Activated T-cell treated with anti-CD3 and anti-CD28 coated beads for 48 hours (primary cell): ENCODE data around the gene GRHPR.
"Not testable (repeated sequence)": the region's sequence is repeated elsewhere in the genome, so short reads cannot be mapped to it uniquely, and the experiment has no call there.

ENCODE experiments used
- DNase-seq: peaks from one replicate; pipeline ENCODE4 v3.0.0-alpha.2; 2020; ENCODE audit warnings: low read depth

GRHPR gene

DNA sequence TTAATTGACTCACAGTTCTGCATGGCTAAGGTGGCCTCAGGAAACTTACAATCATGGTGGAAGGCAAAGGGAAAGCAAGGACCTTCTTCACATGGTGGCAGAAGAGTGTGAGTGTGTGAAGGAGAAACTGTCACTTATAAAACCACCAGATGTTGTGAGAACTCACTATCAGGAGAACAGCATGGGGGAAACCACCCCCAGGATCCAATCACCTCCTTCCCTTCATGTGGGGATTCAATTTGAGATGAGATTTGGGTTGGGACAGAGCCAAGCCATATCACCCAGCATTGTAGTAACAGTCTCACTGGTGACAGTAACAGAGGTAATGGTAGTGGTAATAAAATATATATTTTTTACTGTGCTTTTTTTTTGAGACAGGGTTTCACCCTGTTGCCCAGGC is 24.6 kb downstream of the GRHPR start:
- no peak for DNase-seq

DNA sequence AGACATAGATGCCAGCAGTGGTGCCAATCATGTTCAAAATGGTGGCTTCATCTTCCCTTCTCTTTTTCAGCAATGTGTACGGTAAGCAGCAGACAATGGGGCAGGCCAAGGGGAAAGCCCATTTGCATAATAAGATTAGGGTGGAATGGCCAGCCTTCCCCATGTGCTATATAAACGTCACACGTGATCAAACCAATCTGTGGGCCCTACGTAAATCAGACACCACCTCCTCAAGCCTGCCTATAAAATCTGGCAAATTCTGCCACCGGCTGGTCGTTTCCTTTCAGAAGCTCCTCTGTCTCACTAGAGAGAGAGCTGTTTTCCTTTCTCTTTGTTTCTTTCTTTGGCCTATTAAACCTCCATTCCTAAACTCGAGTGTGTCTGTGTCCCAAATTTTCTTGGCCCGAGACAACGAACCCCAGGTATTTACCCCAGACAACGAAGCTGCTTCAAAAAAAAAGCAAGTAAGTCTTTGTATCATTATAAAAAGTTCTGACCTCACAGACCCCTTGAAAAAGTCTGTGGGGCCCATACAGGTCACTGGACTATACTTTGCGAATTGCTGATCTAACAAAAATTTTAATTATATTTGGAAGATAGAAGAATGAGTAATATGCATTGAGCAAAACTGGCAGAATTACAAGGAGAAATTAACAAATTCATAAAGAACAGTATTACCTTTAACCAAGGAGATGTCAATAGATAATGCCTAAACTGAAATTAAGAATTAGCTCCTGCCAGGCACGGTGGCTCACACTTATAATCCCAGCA is 27.6 kb downstream of the GRHPR start:
- DNase-seq: no peak

DNA sequence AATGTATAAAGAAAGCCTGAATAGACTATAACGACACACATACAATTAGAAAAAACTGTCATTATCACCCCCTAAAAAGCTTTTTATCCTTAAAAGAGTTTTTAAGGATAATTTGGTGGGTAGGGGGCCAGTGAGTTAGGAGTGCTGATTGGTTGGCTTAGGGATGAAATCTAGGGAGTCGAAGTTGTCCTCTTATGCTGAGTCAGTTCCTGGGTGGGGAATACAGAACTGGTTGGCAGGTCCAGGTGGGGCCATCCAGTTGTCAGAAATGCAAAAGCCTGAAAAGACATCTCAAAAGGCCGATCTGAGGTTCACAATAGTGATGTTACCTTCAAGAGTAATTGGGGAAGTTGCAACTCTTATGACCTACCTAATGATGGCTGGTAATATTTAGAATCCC is 29.1 kb downstream of the GRHPR start:
- no peak for DNase-seq

DNA sequence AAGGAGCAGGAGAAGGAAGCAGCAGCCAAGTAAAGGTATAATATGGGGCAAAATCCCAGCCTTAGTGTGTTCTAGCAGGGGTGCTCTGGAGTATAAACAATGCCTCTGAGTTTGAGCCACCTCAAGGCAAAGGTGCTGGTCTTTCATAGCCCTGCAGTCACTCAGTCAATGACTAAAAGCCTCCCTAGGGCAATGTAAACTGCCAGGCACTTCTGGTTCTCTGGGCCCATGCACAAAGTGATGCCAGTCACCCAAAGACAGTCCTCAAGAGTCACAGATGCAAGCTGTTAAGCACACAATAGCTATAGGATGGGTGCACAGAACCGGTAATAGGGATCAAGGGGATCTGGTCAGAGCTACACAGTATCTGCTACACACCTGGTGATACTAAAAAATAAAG is 30.1 kb downstream of the GRHPR start:
- no peak for DNase-seq

DNA sequence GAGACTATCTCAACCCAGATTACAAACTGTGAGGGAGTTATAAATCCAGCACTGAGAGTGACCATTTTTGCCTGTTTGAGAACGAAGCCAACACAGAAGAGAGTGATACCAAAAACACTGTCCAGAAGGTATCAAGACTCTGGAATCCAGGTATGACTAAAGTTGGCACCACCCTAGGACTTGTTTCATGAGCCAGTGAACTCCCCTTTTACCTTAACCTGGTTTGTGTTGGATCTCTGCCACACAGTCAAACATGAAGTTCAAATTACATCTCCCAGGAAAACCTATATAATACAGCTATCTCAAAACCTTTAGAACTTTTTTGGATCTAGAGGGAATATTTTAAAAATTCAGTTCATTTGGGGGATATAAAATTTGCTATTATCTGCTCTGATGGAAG is 31.3 kb downstream of the GRHPR start:
- DNase-seq: no peak

DNA sequence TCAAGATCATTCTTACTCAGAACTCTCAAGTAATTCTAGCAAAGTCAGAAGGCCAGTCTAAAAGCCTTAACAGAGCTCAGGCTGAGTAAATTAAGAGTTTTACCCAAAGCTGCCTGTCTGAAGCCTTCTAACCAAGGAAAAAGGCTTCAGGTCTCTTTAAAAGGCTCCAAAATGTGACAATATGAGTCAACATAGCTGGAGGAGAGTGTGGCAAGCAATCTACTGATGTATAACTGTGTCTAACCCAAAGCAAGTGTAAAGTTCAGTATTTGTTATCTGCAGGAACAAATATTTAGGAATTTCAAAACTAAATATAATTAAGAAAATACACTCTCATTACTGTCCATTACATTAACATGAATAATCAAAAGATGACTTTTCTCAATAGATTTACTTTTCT is 31.7 kb downstream of the GRHPR start:
- no peak for DNase-seq

DNA sequence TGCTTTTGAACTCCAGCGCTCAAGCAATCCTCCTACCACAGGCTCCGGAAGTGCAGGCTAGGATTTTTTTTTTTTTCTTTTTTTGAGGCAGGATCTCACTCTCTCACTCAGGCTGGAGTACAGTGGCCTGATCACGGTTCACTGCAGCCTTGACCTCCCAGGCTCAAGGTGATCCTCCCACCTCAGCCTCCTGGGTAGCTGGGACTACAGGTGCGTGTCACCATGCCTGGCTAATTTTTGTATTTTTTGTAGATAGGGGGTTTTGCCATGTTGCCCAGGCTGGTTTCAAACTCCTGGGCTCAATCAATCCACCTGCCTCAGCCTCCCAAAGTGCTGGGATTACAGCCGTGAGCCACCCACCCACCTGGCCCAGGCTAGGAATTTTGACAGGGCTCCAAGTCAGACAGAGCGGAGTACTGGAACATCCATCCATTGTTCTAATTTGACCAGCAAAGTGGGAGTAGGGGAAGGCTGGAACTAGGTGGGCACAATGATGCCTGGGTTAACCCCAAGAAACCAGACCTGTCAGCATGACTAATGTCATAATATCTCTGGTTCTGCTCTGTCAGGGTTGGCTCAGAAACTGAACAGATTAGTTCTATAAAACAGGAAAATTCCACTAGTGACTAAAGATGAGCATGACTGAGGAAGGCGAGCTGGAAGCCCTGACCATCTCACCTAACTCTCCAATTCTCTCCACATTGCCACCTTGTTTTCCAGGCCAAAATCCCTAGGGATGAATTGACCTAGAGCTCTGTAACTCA is 33.6 kb downstream of the GRHPR start:
- no peak for DNase-seq

DNA sequence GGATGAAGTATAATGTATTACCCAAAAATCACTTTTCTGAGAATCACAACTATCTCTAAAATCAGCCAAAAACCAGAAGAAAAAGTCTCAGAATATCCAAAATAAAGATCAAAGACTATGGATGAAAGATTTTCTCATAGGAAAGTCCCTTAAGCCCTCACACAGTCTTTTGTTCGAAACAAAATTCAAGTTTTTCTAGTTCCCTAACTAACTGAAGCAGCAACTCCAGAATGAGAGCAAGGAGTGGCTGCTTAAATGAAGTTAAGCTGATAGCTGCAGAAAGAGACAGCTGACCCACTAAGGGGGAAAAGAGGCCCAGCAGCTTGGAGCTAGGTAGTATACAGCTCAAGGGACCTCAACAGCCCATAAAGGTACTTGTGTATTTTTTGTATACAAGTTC is 34.3 kb downstream of the GRHPR start:
- DNase-seq: no peak

DNA sequence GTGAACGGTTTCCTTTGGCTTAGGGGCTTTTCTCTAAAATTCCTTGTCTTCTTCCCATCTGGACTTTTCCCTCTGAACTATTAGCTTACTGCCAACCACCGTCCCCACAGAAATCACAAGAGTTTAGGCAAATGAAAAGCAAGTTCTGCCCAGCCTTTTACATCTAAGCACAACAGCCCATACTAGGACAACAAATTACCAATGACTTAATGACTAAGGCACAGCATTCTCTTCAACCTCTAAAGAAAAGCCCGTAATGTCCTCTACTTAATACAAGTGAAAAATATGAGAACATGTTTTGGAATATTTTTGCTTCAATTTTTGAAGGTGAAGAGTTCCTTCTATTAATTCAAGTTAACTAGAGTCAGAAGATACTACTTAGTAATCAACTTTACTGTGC is 41.5 kb downstream of the GRHPR start:
- no peak for DNase-seq

DNA sequence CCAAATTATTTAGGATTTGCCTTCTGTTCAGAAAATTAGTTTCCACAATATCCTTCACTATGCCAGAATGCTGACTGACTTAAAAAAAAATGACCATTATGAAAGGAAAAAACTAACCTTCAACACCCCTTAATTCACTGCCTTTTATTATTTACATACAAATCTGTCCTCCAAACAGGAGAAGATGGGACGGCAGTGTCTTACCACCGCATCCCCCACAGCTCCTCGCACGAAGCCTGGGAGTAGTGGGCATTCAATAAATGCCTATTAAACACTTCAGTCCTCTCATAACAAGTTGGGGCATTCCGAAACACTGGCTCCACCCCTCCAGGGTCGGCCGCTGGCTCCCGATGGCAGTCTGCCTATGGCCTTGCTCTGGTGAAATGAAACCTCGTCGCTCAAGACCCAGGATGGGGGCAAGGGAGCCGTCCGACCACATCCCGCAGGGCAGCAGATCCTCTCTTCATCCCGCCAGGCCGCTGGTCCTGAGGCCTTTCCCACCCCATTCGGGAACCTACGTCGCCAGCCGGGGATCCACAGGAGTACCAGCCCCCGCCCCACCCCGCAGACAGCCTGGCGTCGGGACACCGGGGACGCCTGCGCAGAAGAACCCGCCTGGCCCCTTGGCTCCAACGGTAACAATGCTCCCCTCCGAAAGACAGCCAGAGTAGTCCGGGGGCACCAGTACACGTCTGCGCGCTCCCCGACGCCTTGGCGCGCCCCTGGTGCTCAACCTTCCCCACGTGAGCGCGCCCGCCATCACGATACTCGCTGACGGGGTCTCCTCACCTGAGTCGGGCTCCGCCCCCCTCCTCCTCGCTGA is 42.1 kb downstream of the GRHPR start:
- DNase-seq: peak; percentile 61

DNA sequence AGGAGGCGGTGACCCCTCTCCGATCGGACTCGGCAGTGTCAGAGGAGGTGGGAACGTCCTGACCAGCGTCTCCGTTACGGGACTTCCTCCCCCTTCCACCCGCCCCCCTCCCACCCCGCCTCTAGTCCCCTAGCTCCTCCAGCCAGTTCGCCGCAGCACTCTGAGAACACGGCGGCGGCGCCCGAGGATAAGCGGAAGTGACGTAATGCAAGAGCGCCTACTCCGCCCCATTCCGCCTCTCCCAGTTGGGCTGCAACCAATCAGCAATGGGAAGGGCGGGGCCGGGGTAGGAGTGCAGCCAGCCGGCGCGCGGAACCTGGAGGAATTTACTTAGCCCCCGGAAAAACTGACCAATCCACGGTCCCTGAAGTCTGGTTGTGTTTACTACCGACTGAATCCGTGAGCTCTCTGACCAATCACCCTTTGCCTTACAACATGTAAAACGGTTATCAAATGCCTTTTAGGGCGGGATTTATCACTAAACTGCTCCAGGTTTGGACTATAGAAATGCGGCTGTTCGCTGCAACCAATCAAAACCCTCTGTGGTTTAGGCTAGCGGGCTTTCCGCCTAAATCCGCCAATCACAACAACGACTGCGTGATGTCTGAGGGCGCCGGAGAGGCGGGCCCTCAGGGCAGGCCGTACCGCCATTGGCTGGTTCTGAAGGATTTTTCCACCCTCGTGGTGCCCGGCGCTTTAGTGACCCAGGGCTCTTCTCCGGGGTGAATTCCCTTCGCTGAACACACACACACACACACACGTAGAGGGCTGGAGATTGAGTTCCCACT is 42.9 kb downstream of the GRHPR start, which contains the start of gene ZBTB5:
TSS of gene ZBTB5 (minus strand) at position 202 of the 788 bp plus-strand sequence. CDS start 22,899 bp downstream, outside the sequence.
- peak; percentile 98 for DNase-seq

DNA sequence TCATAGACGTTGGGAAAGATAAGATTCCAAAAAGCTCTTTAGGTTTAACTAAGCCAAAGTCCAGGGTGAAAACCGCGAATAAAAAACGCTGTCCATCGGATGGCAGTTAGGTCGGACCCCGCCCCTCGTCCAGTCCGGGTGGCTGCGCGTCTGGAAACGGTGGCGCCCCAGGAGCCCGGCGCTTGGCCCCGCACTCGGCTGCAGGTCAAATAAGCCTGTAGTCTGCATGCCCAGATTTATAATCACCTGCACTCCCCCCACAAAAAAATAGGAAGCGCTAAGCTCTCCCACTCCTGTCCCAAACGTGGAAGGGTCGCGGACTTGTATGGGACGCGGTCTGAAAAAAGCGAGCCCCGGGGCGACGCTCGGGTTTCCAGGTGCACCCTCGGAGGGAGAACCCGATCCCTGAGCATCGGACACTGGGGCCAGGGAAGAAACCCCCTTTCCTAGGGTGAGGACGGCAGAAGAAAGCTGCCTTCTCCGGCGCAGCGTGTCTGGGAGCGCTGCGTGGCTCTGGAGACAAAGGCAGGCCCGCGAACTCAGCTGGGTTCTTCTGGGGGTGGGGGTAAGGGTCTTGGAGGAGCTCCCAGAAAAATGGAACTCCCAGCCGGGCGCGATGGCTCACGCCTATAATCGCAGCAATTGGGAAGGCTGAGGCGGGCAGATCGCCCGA is 43.7 kb downstream of the GRHPR start:
- peak; percentile 24 for DNase-seq

DNA sequence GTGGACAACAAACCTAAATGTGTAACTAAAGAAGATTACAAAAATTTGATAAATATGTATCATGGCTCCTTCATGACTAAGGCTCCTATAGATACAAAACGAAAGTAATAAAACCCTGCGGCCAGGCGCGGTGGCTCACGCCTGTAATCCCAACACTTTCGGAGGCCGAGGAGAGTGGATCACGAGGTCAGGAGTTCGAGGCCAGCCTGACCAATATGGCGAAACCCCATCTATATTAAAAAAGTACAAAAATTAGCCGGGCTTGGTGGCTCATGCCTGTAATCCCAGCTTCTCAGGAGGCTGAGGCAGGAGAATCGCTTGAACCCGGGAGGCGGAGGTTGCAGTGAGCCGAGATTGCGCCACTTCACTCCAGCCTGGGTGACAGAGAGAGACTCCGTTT is 45.0 kb downstream of the GRHPR start:
- not testable (repeated sequence) for DNase-seq

DNA sequence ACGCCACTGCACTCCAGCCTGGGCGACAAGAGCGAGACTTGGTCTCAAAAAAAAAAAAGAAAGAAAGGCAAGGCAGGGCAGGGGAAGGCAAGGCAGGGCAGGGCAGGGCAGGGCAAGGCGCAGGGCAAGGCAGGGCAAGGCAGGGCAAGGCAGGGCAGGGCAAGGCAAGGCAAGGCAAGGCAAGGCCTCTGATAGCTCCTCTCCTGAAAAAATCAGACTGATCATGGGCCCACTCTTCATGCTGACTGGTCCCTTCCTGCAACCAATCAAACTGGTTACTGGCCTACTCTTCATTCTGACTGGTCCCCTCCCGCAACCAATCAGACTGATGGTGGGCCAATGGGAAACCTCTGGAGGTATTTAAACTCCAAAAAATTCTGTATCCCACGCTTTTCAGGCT is 46.1 kb downstream of the GRHPR start:
- no peak for DNase-seq

DNA sequence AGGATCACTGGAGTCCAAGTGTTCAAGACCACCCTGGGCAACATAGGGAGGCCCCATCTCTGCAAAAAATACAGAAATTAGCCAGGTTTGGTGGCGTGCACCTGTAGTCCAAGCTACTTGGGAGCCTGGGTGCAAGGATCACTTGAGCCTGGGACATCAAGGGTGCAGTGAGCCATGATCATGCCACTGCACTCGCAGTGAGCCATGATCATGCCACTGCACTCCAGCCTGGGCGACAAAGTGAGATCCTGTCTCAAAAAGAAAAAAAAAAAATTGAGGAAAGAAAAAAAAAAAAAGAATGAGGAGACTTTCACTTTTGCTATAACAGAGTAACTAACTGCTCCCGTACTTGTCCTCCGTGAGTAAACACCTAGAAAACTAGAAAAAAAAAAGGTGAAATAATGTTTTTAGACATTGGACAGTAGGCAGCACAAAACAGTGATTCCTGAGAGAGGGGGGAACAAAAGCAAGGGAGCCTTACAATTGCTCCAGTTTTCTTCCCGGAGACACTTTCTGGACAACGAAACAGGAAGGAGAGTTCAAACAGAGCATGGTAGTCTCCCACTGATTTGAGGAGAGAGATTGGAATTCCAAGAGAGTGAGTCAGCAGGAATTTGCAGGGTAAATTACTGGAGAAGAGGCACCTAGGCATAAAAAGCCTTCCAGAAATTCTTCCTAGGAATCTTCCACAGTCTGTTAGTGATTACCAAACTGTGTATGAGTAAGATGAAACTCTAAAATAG is 49.6 kb downstream of the GRHPR start:
- no peak for DNase-seq

DNA sequence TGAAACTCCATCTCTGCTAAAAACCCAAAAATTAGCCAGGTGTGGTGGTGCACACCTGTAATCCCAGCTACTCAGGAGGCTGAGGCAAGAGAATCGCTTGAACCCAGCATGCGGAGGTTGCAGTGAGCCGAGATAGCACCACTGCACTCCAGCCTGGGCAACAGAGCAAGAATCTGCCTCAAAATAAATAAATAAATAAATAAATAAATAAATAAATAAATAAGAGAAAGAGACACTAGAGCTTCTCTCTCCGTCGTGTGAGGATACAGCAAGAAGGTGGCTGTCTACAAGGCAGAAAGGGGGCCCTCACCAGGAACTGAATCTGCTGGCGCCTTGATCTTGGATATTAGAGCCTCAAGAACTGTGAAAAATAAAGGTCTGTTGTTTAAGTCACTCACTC is 51.5 kb downstream of the GRHPR start:
- DNase-seq: not testable (repeated sequence)

DNA sequence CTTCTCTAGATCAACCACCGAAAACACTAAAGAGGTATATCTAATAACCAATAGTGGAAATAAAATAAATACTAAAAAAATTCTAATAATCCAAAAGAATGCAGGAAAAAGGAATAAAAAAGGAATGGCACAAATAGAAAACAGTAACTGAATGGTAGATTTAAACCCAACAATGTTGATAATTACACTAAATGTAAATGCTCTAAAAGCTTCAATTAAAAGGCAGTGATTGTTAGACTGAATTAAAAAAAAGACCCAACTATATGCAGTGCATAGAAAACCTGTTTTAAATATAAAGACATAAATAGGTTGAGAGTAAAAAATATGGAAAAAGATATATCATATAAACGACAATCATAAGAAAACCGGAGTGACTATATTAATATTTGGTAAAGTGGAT is 51.9 kb downstream of the GRHPR start:
- DNase-seq: no peak

DNA sequence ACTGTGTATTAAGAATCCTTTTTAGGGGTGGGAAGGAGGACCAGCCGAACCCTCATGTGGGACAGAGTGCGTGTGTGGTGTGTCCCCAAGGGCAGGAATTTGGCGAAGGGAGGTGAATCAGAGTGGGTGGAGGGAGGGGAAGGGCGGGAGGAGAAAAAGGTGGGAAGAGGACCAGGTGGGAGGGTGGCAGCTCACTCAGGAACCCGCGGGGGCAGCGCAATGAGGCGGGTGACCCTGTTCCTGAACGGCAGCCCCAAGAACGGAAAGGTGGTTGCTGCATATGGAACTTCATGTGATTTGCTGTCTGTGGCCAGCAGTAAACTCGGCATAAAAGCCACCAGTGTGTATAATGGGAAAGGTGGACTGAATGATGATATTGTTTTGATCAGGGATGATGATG is 54.4 kb downstream of the GRHPR start:
- DNase-seq: no peak

DNA sequence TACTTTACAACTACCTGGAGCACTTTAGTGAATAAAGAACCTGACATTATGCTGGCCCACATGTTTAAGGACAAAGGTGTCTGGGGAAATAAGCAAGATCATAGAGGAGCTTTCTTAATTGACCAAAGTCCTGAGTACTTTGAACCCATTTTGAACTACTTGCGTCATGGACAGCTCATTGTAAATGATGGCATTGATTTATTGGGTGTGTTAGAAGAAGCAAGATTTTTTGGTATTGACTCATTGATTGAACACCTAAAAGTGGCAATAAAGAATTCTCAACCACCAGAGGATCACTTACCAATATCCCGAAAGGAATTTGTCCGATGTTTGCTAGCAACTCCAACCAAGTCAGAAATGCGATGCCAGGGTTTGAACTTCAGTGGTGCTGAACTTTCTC is 54.9 kb downstream of the GRHPR start:
- DNase-seq: not testable (repeated sequence)

DNA sequence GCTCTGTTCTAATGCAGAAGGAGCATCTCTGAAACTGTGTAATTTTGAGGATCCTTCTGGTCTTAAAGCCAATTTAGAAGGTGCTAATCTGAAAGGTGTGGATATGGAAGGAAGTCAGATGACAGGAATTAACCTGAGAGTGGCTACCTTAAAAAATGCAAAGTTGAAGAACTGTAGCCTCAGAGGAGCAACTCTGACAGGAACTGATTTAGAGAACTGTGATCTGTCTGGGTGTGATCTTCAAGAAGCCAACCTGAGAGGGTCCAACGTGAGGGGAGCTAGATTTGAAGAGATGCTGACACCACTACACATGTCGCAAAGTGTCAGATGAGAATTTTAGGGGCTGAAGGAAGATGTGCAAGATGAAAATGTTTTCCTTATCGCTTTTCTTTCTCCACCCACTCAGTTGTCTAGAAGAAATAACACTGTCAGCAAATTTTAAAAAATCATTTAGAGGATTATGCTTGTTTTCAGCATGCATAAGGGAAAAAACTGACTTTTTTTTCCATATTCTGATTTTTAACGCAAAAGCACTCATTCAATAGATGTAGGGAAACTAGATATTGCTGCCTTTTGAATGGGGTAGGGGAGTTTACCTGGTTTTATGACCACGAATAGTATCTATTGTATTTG is 55.6 kb downstream of the GRHPR start:
- not testable (repeated sequence) for DNase-seq
